GM19238 (cell line): ENCODE results near the gene C9orf85.
"Not testable (repeated sequence)": the region's sequence is repeated elsewhere in the genome, so short reads cannot be mapped to it uniquely, and the experiment has no call there.

Experiments used
- DNase-seq: peaks from one replicate; pipeline ENCODE4 v3.0.0; 2011; ENCODE audit warnings: low spot score; ENCODE audit not compliant: insufficient read length

C9orf85 gene, protein sequence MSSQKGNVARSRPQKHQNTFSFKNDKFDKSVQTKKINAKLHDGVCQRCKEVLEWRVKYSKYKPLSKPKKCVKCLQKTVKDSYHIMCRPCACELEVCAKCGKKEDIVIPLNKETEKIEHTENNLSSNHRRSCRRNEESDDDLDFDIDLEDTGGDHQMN

DNA sequence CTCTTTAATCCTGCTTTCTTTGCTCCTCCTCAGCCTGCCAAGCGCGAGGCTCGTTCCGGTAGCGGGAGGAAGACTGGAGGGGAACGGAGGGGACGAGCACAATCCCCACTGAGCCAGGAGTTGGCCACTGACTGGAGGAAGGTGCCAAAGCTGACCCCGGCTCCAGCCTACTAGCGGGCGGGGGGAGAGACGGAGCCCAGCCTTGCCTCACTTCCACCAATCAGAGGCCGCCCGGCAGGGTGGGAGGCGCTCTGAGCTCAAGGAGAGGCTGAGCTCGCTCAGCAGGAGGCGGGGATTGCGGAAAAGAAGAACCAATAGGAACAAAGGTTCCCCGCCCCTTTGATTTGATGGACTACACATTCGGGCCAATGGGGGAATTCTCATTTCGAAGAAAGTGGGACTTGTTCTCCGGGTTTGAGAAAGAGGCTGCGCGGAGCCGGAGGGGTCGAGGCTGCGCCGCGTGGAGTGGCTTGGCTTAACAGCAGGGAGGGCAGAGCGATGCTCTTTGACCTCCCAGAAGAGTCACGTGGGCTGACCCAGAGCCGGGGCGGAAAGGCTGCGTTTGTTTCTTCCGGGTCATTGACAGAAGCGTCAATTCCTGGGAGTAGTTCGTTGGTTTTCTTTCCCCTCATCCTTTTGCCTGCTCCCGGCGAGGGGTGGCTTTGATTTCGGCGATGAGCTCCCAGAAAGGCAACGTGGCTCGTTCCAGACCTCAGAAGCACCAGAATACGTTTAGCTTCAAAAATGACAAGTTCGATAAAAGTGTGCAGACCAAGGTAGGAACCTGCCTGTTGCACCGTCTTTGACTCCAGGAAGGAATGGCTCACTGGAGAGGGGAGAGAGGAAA, at the start of gene C9orf85, which contains the start of gene ABHD17B:
C9orf85 (plus strand) TSS at position 579 of the 847 bp plus-strand sequence; CDS start at position 675, 96 bp downstream.
ABHD17B (minus strand) TSS at position 133 of the 847 bp plus-strand sequence. CDS start 36,113 bp downstream, outside the sequence.
- peak; percentile 94 for DNase-seq

DNA sequence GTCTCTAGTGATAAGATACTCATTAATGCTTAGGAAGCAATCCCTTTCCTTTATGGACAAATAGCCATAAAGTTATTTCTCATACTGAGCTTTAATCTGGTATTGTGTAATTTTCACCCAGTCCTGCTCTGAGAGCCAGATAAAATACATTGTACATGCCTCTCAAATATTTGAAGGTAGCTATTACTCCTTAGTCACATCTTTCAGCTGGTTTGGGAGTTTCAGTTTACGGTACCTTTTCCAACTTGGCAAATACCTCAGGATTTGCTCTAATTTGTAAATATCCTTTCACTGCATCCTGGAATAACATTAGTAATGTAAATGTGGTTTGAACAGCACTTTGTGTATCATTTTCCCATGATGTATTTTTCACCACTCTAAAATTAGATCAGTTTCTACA, 47.8 kb upstream of the C9orf85 start:
- no peak for DNase-seq

DNA sequence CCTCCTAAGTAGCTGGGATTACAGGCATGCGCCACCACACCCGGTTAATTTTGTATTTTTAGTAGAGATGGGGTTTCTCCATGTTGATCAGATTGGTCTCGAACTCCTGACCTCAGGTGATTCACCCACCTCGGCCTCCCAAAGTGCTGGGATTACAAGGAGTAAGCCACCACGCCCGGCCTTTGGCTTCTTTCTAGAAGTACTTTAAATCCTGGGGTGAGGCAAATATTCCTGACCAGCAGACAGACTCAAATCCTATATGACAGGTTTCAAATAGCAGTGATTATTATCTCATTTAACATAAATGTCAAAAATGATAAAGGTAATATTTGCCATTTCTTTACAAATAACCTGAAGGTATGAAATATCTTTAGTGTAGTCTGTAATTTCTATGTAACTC, 36.1 kb upstream of the C9orf85 start:
- DNase-seq, result no peak

DNA sequence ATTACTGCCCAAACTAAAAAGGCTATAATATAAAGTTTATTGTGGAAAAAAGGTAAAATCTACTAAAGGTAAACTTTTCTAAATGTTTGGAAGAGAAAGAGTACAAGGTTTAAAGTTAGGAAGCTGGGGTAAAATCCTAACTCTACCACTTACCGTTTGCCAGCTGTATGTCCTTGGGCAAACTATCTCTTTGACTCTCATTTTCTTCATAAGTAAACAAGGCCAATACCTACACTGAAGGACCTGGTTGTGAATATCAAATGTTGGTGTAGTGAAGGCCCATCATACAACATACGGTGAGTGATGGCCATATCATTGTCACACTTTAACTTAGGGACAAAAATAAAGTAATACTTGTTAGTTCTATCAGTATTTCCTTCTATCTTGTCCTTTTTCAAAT, 35.3 kb upstream of the C9orf85 start:
- DNase-seq, result no peak

DNA sequence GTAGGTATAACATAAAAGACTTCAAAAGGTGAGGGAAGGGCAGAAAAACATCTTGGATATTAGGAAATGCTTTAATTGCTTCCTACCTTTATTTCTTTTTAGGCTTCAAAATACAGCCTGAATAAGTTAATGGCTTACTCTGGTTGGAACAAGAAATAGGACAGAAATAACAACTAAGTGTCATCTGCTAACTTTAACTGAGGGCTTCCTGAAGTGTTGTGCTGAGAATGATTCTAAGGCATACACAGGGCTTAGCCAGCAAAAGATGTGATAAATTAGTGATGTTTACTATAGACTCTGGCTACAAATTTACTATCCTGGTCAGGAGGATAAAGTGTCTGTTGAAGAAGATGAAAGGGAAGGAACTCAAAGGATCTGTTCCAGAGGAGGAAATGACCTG, 34.6 kb upstream of the C9orf85 start:
- DNase-seq, result no peak

DNA sequence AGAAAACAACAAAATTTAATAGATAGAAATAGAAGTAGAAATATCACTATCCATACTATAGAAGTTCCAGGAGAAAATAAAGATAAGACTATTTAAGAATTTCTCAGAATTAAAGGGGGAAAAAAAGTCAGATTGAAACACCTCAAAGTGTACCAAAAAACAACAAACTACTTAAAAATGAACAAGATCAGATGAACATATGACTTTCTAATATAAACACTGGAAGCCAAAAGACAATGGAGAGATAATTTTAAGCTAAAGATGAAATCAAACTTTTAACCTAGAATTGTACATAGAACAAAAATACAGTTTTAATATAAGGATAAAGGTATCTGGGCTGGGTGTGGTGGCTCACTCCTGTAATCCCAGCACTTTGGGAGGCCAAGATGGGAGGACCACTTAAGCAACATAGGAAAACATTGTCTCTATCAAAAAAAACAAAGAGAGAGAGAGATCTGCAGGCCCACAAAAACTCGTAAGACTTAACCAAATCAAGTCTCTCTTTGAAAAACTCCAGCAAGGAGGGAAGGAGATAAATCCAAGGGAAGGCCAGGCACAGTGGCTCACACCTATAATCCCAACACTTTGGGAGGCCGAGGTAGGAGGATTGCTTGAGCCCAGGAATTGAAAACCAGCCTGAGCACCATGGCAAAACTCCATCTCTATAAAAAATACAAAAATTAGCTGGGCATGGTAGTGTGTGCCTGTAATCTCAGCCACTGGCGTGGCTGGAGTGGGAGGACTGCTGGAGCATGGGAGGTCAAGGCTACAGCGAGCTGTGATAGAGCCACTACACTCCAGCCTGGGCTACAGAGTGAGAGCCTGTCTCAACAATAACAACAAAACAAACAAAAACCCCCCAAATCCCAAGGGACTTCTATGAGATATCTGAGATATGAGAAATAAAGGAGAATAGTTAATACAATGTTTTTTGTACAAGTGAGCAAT, 32.8 kb upstream of the C9orf85 start:
- DNase-seq, result no peak

DNA sequence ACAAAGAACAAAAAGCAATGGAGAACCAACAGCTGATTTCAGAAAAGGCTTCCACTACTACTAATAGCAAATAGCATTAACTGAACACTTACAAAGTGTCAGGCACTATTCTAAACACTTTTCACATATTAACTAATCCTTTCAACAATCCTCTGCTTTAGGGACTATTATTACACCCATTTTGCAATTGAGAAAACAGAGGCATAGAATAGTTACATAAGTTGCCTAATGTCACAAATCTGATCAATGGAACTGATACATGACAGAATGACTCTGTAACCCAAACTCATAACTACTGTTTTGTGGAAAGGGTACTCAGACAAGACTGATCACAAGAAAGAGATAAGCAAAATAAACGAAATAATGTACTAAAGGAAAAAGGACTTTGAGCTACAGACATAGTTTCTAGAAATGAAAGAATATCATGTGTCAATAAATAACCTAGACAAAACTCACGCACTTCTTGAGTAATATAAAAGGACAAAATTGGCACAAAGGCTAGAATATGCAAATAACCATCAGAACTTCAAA, 31.7 kb upstream of the C9orf85 start:
- DNase-seq, result no peak

DNA sequence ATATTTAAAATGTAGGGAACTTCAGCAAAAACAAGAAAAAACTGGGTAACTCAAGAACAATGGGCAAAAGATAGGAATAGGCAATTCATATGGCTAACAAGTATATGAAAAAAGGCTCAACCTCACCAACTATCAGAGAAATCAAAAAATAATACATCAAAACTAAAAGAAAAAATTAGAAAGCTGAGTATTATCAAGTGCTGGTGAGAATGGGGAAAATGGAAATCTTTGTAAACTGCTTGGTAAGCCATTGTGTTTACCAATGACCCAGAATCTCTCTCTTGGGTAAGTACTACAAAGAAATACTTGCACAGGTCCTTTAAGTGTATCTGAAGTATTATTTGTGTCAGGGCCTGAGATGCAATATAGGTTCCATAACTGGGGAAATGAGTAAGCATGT, 27.4 kb upstream of the C9orf85 start:
- DNase-seq, result no peak

DNA sequence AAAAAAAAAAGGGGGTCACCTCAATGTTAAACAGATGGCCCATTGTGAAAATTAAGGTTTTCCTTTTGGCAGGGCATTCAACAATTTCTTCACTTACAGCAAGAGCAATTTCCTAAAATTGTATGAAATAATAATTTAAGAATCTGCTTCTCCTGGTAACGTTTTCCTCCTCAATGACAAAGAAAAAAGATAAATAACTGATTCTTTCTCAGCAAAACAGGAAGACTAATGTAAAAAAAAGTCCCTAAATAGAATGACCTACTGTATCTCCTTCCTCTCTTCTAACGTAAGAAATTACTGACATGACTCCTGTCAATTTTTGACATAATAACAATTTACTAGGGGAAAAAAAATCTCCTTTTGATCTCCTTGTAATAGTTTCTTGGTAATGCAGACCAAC, 26.0 kb upstream of the C9orf85 start:
- no peak for DNase-seq

DNA sequence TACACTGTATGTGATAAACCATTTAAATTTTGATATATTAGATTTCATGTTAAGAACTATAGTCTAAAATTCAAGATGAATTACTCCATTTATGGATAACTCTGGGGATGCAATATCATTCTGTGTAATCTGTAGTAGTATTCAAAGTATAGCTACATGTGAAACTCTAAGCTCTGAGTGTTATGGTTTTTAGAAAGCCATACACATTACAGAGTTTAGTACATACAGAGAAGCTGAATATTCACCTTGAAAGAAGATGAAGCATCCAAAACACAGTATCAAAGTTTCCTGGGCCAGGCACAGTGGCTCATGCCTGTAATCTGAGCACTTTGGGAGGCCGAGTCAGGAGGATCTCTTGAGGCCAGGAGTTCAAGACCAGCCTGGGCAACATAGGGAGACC, 25.4 kb upstream of the C9orf85 start:
- no peak for DNase-seq

DNA sequence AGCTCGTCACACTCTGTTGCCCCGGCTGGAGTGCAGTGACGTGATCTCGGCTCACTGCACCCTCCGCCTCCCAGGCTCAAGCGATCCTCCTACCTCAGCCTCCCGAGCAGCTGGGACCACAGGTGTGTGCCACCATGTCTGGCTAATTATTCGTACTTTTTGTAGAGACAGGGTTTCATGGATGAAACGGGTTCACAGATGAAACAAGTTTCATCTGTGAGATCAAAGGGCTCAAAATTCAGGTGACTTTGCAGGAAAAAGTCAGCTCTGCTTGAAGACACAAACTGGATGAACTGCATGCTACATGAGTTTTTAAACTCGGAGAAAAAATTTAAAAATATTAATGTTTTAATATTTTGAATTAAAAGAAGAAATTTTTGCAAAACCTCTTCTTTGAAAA, 24.9 kb upstream of the C9orf85 start:
- DNase-seq, result no peak

DNA sequence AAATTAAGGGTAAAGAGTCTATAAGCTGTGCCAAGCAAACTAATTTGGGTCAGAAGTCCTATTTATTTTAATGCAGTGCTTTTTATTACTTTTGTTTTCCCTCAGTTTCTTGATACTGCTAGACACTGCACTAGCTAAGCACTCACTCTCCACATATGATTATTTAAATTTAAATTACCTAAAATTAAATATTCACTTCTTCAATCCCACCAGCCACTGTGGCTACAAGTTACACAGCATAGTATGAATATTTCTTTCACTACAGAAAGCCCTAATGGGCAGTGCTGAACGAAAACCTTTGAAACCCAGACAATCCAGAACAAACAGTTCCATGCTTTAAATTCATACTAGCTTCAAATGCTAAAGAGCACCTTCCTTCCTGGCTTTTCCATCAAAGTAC, 24.1 kb upstream of the C9orf85 start:
- no peak for DNase-seq

DNA sequence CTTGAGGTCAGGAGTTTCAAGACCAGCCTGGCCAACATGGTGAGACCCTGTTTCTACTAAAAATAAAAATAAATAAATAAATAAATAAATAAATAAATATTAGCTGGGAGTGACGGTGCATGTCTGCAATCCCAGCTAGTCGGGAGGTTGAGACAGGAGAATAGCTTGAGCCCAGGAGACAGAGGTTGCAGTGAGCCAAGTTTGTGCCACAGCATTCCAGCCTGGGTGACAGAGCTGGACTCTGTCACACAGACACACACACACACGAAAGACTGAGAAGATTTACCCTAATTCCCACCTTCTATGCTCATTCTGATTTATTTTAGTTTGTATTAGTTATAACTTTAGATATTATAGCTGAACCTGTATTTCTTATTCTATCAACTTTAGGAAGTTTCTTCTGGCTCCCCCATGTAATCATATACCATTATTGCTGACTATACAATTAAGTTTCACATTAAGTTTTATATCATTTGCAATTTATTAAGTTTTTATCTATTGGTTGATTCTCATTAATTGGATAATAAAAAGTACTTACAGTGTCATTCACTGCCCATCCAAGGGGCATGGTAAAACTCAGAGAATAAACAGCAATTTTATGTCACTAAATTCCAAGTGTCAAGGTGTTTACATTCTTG, 21.3 kb upstream of the C9orf85 start:
- DNase-seq, result no peak

DNA sequence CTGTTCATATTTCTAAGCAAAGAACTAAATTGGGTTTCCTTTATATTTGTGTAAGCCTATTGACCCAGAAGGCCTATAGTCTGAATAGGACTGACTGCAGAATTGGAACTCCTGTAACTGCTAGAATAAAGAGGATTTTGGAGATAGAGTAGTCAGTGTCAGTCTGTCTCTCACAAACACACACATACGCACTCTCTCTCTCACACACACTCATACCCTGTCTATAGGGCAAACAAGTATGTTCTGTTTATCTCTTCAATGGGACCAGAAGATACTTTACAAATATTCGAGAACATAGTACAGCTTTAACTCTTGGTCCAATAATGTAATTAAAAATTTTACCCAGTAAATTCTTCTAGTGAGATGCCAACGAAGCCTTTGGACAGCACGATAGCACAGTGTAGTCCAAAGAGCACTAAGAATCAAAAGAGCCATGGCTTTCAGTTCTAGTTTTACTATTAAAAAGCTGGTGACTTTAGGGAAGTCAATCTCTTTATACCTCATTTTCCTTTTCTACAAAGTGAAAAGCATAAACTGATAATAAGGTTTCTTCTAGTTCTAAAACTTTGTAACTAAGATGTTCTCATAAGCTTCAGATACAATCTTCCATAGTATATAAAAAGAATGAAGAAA, 19.8 kb upstream of the C9orf85 start:
- no peak for DNase-seq

DNA sequence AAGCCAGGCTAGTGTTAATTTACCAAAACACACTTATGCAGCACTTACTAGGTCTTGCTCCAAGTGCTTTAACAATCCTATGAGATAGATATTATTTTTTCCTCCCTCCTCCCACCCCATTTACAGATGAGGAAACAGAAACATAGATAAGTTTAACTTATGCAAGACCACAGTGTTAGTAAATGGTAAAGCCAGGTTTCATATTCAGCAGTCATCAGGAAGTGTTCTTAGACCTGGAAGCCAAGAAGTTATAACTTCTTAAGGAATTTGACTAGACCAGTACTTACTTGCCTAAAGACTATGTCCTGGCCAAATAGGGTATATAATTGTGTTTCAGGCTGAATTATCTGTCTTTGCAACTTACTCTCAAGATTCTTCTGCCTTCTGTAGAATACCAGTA, 16.3 kb upstream of the C9orf85 start:
- no peak for DNase-seq

DNA sequence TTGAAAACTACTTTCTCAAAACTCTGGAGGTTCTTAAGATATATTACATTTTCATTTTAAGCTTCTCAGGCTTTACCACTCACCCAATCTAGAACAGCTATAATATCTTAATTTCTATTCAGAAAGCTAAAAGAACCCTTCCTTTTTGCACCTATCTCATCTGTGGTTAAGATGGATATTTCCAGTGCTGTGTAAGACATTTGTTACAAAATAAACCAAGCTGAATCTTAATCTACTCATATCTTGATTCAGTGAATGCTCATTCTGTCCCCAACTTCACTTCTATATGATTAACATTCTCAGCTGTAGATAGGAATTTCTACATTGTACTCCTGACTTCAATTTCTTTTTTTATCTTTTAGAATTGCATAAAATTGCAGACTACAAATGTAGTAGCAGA, 15.5 kb upstream of the C9orf85 start:
- DNase-seq, result no peak

DNA sequence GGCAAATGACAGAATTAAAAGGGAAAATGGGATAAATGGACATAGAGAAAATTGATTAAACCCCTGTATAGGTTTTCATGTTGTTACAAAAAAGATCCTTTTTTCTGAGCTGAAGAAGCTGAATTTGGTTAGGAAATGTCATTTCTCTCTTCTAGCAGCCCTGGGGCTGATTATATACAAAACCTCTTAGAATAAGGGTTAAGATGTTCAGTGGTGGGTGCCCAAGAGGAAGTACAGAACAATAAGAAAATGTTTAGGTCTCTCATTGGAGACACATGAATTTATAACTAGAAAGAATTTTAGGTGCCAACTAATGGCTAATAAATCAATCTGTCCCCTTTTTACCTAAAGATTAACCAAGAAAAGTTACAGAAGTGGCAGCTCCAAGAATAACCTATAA, 14.7 kb upstream of the C9orf85 start:
- DNase-seq, result no peak

DNA sequence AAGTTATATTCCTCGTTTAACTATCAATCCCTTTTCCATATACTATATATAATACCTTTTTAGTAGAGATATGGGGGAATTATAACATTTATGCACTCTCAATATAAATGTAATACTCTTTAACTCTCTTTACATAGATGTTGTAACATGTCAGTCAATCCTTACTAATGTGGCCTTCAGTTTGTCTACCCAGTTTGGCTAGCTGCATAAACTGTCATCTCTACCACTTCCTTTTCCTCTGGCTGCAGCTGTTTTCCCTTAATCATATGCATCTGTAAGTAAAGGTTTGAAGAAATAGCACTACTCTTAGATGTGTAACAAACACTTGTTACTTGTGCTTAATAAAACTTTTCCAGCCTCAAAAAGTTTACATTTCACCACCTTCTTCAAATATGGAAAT, 13.9 kb upstream of the C9orf85 start:
- DNase-seq, result no peak

DNA sequence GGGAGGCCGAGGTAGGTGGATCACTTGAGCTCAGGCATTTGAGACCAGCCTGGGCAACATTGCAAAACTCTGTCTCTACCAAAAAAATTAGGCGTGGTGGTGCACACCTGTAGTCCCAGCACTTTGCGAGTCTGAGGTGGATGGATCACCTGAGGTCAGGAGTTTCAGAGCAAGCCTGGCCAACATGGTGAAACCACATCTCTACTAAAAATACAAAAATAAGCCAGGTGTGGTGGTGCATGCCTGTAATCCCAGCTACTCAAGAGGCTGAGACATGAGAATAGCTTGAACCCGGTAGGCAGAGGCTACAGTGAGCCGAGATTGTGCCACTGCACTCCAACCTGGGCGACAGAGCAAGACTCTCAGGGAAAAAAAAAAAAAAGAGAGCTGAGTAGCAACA, 12.7 kb upstream of the C9orf85 start:
- DNase-seq, result not testable (repeated sequence)

DNA sequence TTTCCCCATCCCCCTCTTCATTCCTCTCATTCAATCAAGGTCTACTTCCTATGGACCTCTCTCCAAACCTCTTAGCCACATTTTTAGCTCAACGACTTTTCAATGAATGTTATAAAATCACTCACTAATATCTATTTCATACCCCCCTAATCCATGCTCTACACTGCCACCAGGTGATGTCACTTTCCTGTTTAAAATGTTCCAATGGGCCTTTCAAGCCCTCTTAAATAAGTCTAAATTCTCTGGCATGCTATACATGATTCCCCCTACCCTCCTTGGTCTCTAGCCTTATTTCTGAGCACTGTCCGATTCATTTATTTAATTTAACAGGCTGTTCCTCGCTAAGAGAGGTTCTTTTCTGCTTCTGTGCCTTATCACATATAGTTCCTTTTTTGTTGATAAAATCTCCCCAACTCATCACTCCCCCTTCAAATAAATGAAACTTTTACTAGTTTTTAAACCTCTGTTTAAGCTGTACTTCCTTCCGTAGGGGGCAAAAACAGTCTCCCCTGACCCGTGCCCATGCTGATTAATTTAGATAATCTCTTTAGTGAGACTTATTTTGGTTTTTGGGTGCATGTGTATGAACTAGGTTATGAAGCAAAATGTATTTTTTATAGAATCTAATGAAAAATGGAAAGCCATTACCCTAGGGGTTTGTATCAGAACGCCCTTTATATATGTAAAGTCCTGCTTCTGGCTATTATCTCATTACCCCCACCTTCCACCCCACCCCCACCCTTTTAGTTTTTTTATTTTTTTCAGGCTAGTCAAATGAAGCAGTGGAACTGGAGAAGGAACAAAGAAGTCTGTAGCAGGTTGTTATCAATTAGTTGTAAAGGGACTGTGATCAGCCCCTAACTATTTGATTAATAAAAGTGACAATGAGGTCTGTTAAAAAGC, 9.5 kb upstream of the C9orf85 start:
- no peak for DNase-seq
